ENCODE measurements around the gene AARS2.

DNA sequence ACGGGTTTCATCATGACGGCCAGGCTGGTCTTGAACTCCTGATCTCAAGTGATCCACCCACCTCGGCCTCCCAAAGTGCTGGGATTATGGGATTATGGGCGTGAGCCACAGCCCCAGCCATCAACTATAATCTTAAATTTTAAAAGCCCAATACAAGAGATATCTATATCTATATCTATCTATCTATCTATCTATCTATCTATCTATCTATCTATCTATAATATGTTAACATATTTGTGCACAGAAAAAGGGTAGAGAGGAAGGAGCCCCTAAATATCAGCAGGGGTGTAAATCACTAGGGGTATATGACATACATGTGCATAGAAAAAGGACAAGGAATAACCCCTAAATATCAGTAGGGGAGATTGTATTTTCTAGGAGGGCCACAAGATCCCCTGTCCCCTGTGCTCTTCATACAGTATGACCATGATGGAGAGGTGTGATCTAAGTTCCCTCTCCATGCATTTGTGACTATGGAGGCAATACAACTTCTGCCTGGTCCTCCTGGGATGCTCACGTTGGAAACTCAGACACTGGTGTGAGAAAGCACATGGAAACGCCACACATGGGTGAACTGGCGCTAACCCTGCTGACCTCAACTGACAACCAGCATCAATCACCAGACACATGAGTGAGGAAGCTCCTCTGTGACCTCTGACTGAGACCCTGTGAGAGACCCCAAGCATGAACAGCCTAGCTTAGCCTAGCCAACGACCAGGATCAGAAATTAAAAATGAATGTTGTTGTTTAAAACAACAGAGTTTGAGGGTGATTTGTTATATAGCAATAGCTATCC lies 28.1 kb upstream of the AARS2 start:
- no peak for TF ChIP-seq REST (IDR thresholded peaks at IDR 0.05; ENCODE audit: insufficient read depth in 1 of 2, low read depth in 2 of 2, low read length in 2 of 2)
- no peak for TF ChIP-seq SIN3A (IDR thresholded peaks at IDR 0.05; ENCODE audit: borderline replicate concordance, insufficient read depth, low read length)
- no peak for TF ChIP-seq POLR2AphosphoS5 (IDR thresholded peaks at IDR 0.05; ENCODE audit: low read depth, low read length)
- no peak for TF ChIP-seq FOXP2 (optimal IDR thresholded peaks at IDR 0.05; ENCODE audit: borderline replicate concordance, extremely low read depth, extremely low read length, insufficient read depth)
- TF ChIP-seq TAF1 (IDR thresholded peaks at IDR 0.05; ENCODE audit: borderline replicate concordance, insufficient read depth, low read length) = no peak

All from PFSK-1 (cell line).